Liver (tissue), 9 donors: ENCODE measurements around the gene ALB. TPM values are rescaled to one million over a fixed set of nuclear protein-coding genes. Genes with fewer than 3 reads are reported as not detected.

ENCODE experiments used
- DNase-seq: peaks from one replicate; pipeline ENCODE4 v3.0.0-alpha.2; 2017; ENCODE audit warnings: low spot score
- H3K27ac ChIP-seq, 2 donors: one replicate each; pipeline ENCODE4 v1.7.0; 2013; ENCODE audit warnings: inconsistent platforms in 2 of 2, low read length in 2 of 2, control low read depth in 1 of 2, low read depth in 1 of 2, mild to moderate bottlenecking in 1 of 2
- H3K27me3 ChIP-seq, 4 donors: one replicate each; pipeline versions ENCODE4 v1.6.1 to v1.7.0; 2013; ENCODE audit warnings: low read length in 3 of 4, inconsistent platforms in 1 of 4, mild to moderate bottlenecking in 1 of 4, moderate library complexity in 1 of 4; ENCODE audit not compliant: control insufficient read depth in 4 of 4, insufficient read depth in 4 of 4
- H3K36me3 ChIP-seq, 4 donors: one replicate each; pipeline versions ENCODE4 v1.6.1 to v1.7.0; 2013; ENCODE audit warnings: low read length in 3 of 4, mild to moderate bottlenecking in 3 of 4, low read depth in 1 of 4, moderate library complexity in 1 of 4; ENCODE audit not compliant: control insufficient read depth in 4 of 4, insufficient read depth in 3 of 4
- H3K4me1 ChIP-seq, 4 donors: one replicate each; pipeline versions ENCODE4 v1.6.1 to v1.7.0; 2013; ENCODE audit warnings: low read length in 3 of 4, mild to moderate bottlenecking in 3 of 4, moderate library complexity in 1 of 4; ENCODE audit not compliant: control insufficient read depth in 4 of 4, insufficient read depth in 4 of 4
- H3K4me3 ChIP-seq, 3 donors: one replicate each; pipeline versions ENCODE4 v1.6.1 to v1.7.0; 2013; ENCODE audit warnings: low read length in 3 of 3, control low read depth in 1 of 3, low read depth in 1 of 3, mild to moderate bottlenecking in 1 of 3
- H3K9ac ChIP-seq, 2 donors: one replicate each; pipeline ENCODE4 v1.7.0; 2013; ENCODE audit warnings: low read length in 2 of 2, mild to moderate bottlenecking in 2 of 2, moderate library complexity in 2 of 2, control low read depth in 1 of 2, low read depth in 1 of 2
- H3K9me3 ChIP-seq, 4 donors: one replicate each; pipeline versions ENCODE4 v1.6.1 to v1.7.0; 2013; ENCODE audit warnings: low read length in 3 of 4; ENCODE audit not compliant: control insufficient read depth in 4 of 4
- EGR1 ChIP-seq, 2 donors: IDR thresholded peaks; 2 replicates each; pipeline ENCODE4 v1.6.1; 2016 to 2018; ENCODE audit warnings: antibody characterized with exemption in 2 of 2, low read depth in 2 of 2
- FOXA1 ChIP-seq: IDR thresholded peaks from 2 replicates; pipeline ENCODE4 v1.6.1; 2016; ENCODE audit warnings: antibody characterized with exemption
- FOXA2 ChIP-seq: IDR thresholded peaks from 2 replicates; pipeline ENCODE4 v1.6.1; 2016; ENCODE audit warnings: antibody characterized with exemption
- GABPA ChIP-seq, 2 donors: IDR thresholded peaks in 1 of 2; conservative IDR thresholded peaks in 1 of 2; 2 replicates each; pipeline ENCODE4 v1.6.1; 2016; ENCODE audit warnings: antibody characterized with exemption in 2 of 2, mild to moderate bottlenecking in 1 of 2, moderate library complexity in 1 of 2
- JUND ChIP-seq, 2 donors: IDR thresholded peaks; 2 replicates each; pipeline ENCODE4 v1.6.1; 2016; ENCODE audit warnings: antibody characterized with exemption in 2 of 2
- RAD21 ChIP-seq, 2 donors: IDR thresholded peaks; 2 replicates each; pipeline ENCODE4 v1.6.1; 2016; ENCODE audit warnings: antibody characterized with exemption in 2 of 2, mild to moderate bottlenecking in 2 of 2
- YY1 ChIP-seq: IDR thresholded peaks from 2 replicates; pipeline ENCODE4 v1.6.1; 2016; ENCODE audit warnings: antibody characterized with exemption, mild to moderate bottlenecking
- WGBS: extraction: QIAGEN DNeasy Blood & Tissue Kit; methylation state at CpG from one replicate; pipeline ENCODE4 v1.1.7; 2013; 5-methylcytosine and 5-hydroxymethylcytosine counted together
- polyA plus RNA-seq, 2 donors: library from polyadenylated mRNA; stranded (reverse) in 1 of 2; unstranded in 1 of 2; fragments of 200-250 nt in 1 of 2; fragments of >200 nt in 1 of 2; fragmentation: Nextera tagmentation in 1 of 2; extraction: Ambion mirVana in 1 of 2; gene quantifications; one replicate each; pipeline versions ENCODE4 v1.2.1 to v1.2.3, GENCODE V29; 2013 to 2015
- total RNA-seq, 2 donors: library from RNA; depleted of rRNA; stranded (reverse); fragments of >200 nt; gene quantifications; one replicate each; pipeline ENCODE4 v1.2.3, GENCODE V29; 2014
- TF ChIP-seq, protein P1 (sequence below): IDR thresholded peaks from 2 replicates; pipeline ENCODE4 v1.6.1; 2016; ENCODE audit warnings: antibody characterized with exemption
- TF ChIP-seq, protein P2 (sequence below): IDR thresholded peaks from 2 replicates; pipeline ENCODE4 v1.6.1; 2016; ENCODE audit warnings: antibody characterized with exemption, mild to moderate bottlenecking
- donor health status: healthy.
- donor health status: healthy.
- donor health status: healthy.
- donor health status: healthy.
- donor health status: healthy.

ALB gene
- total and polyA plus RNA-seq, 4 donors, result 33,161 to 59,987 (median 35,513) TPM

DNA sequence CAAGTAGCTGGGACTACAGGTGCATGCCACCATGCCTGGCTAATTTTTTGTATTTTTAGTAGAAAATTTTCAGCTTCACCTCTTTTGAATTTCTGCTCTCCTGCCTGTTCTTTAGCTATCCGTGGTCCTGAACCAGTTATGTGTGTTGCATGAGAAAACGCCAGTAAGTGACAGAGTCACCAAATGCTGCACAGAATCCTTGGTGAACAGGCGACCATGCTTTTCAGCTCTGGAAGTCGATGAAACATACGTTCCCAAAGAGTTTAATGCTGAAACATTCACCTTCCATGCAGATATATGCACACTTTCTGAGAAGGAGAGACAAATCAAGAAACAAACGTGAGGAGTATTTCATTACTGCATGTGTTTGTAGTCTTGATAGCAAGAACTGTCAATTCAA lies 13.9 kb downstream of the ALB start:
- H3K4me3 ChIP-seq, result no peak overlapping the region
- DNase-seq, result no peak
- H3K27ac ChIP-seq, result no peak overlapping the region
- peaks cover 0 to 3% (median 1%) of the 10 kb centered on the region in 4 donors for H3K4me1 ChIP-seq
- 46% methylated on average over 6 of the region's 6 CpGs for WGBS
- H3K9me3 ChIP-seq, result no peaks in the 10 kb centered on the region
- H3K9ac ChIP-seq, result peak overlapping the region in 1 of 2 donors; percentile 62
- H3K27me3 ChIP-seq, result no peaks in the 10 kb centered on the region
- peak; percentile 18 for TF ChIP-seq YY1
- TF ChIP-seq, protein P1, sequence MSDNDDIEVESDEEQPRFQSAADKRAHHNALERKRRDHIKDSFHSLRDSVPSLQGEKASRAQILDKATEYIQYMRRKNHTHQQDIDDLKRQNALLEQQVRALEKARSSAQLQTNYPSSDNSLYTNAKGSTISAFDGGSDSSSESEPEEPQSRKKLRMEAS, result no peak
- TF ChIP-seq FOXA1, result no peak
- TF ChIP-seq GABPA (IDR thresholded peaks at IDR 0.05 in 1 of 2, conservative IDR thresholded peaks at IDR 0.05 in 1 of 2), result no peak
- peak in 1 of 2 donors; percentile 22 for TF ChIP-seq JUND (IDR thresholded peaks at IDR 0.05)
- no peak for TF ChIP-seq RAD21 (IDR thresholded peaks at IDR 0.05)
- TF ChIP-seq EGR1 (IDR thresholded peaks at IDR 0.05; ENCODE audit: low read depth in 2 of 2), result peak; percentile 8 to 63
- TF ChIP-seq, protein P2, sequence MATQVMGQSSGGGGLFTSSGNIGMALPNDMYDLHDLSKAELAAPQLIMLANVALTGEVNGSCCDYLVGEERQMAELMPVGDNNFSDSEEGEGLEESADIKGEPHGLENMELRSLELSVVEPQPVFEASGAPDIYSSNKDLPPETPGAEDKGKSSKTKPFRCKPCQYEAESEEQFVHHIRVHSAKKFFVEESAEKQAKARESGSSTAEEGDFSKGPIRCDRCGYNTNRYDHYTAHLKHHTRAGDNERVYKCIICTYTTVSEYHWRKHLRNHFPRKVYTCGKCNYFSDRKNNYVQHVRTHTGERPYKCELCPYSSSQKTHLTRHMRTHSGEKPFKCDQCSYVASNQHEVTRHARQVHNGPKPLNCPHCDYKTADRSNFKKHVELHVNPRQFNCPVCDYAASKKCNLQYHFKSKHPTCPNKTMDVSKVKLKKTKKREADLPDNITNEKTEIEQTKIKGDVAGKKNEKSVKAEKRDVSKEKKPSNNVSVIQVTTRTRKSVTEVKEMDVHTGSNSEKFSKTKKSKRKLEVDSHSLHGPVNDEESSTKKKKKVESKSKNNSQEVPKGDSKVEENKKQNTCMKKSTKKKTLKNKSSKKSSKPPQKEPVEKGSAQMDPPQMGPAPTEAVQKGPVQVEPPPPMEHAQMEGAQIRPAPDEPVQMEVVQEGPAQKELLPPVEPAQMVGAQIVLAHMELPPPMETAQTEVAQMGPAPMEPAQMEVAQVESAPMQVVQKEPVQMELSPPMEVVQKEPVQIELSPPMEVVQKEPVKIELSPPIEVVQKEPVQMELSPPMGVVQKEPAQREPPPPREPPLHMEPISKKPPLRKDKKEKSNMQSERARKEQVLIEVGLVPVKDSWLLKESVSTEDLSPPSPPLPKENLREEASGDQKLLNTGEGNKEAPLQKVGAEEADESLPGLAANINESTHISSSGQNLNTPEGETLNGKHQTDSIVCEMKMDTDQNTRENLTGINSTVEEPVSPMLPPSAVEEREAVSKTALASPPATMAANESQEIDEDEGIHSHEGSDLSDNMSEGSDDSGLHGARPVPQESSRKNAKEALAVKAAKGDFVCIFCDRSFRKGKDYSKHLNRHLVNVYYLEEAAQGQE, result peak; percentile 97
- H3K36me3 ChIP-seq, result peaks cover 4 to 74% (median 48%) of the 10 kb centered on the region in 4 donors

GRCh38 chr4:73418677-73419076 lies 14.6 kb downstream of the ALB start:
- no peak for DNase-seq
- Histone ChIP-seq H3K9me3 (no peaks in the 10 kb centered on the region), H3K36me3 (peaks cover 4 to 68% (median 44%) of the 10 kb centered on the region in 4 donors), H3K27ac (no peak overlapping the region), H3K4me3 (no peak overlapping the region), H3K4me1 (peaks cover 0 to 2% (median 0%) of the 10 kb centered on the region in 4 donors), H3K9ac (no peak overlapping the region), H3K27me3 (no peaks in the 10 kb centered on the region)
- TF ChIP-seq YY1, result no peak
- peak in 1 of 2 donors; percentile 3 for TF ChIP-seq EGR1 (IDR thresholded peaks at IDR 0.05; ENCODE audit: low read depth in 2 of 2)
- TF ChIP-seq JUND (IDR thresholded peaks at IDR 0.05), result peak in 1 of 2 donors; percentile 47
- 26% methylated on average over 1 of the region's 1 CpG for WGBS

- WGBS, result 43% methylated on average over 7 of the region's 7 CpGs
- DNase-seq, result no peak
- Histone ChIP-seq H3K9me3 (no peaks in the 10 kb centered on the region), H3K27me3 (no peaks in the 10 kb centered on the region), H3K9ac (peak overlapping the region in 1 of 2 donors; percentile 65), H3K27ac (no peak overlapping the region), H3K36me3 (peaks cover 4 to 65% (median 43%) of the 10 kb centered on the region in 4 donors), H3K4me3 (no peak overlapping the region), H3K4me1 (peaks cover 0 to 2% (median 0%) of the 10 kb centered on the region in 4 donors)
- TF ChIP-seq FOXA2 (no peak), EGR1 (IDR thresholded peaks at IDR 0.05; ENCODE audit: low read depth in 2 of 2) (peak; percentile 17), JUND (IDR thresholded peaks at IDR 0.05) (peak in 1 of 2 donors; percentile 76)
These were observed 15.3 kb downstream of the ALB start for GRCh38 chr4:73419106-73420038.
